GM19043 (cell line): ENCODE measurements around the gene CRISP3.

Source experiments
- ATAC-seq: cut with Tn5 transposase; IDR thresholded peaks from one replicate; pipeline ENCODE4 v1.9.1; 2021; ENCODE audit warnings: low read depth; ENCODE audit not compliant: unreplicated experiment

The CRISP3 gene

GRCh38 chr6:49693512-49693911, 50.7 kb downstream of the CRISP3 start:
- ATAC-seq, result no peak

GRCh38 chr6:49692534-49692933, 51.7 kb downstream of the CRISP3 start:
- ATAC-seq, result no peak
